Chondrocyte (in vitro differentiated cells): Measurements from ENCODE around the gene XPOT. TPM values are rescaled to one million over a fixed set of nuclear protein-coding genes. Genes with fewer than 3 reads are reported as not detected.

Source experiments
- DNase-seq: peaks from one replicate; pipeline ENCODE4 v3.0.0; 2021; ENCODE audit warnings: mixed read lengths, low spot score
- H3K27ac Mint-ChIP-seq: one replicate; pipeline ENCODE4 v1.8.0; 2021; ENCODE audit warnings: mild to moderate bottlenecking, moderate library complexity, mixed read lengths; ENCODE audit not compliant: unreplicated experiment
- H3K27me3 Mint-ChIP-seq: 2 replicates; pipeline ENCODE4 v1.8.0; 2021; ENCODE audit warnings: low read depth, mixed read lengths
- H3K36me3 Mint-ChIP-seq: 2 replicates; pipeline ENCODE4 v1.8.0; 2021; ENCODE audit warnings: low read depth, mixed read lengths
- H3K4me1 Mint-ChIP-seq: 2 replicates; pipeline ENCODE4 v1.8.0; 2021; ENCODE audit warnings: low read depth, mild to moderate bottlenecking, mixed read lengths
- H3K4me3 Mint-ChIP-seq: one replicate; pipeline ENCODE4 v1.8.0; 2021; ENCODE audit warnings: mild to moderate bottlenecking, moderate library complexity, mixed read lengths; ENCODE audit not compliant: unreplicated experiment
- H3K9me3 Mint-ChIP-seq: 2 replicates; pipeline ENCODE4 v1.8.0; 2021; ENCODE audit warnings: low read depth, mixed read lengths
- CTCF ChIP-seq: fragments of 200-600 bp; sonication (generic); IDR thresholded peaks from 2 replicates; pipeline ENCODE4 v1.5.0; 2021; ENCODE audit warnings: antibody characterized with exemption, mild to moderate bottlenecking, moderate library complexity
- total RNA-seq: library from RNA; stranded (reverse); gene quantifications from 3 replicates; pipeline ENCODE4 v1.2.1, GENCODE V29; 2021

The XPOT gene
- total RNA-seq, 1 donor from 2014 or later: 213 TPM

DNA sequence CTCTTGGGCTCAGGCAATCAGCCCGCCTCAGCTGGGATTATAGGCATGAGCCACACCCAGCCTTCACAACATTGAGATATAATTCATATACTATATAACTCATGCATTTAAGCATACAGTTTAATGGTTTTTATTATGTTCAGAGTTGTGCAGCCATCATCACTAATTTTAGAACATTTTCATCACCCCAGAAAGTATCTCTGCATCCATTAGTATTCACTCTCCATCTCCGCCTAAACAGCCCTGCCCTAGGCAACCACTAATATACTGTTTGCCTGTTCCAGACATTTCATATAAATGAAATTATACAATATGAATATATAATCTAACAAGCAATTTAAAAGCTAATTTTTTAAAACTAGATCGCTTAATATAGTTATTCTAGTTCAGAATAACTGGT is 82.5 kb downstream of the XPOT start:
- Mint-ChIP-seq H3K9me3 (no peaks in the 10 kb centered on the region), H3K27me3 (no peaks in the 10 kb centered on the region), H3K36me3 (peaks cover 19% of the 10 kb centered on the region), H3K4me3 (no peak overlapping the region), H3K27ac (no peak overlapping the region), H3K4me1 (no peaks in the 10 kb centered on the region)
- no peak for DNase-seq
- no peak for TF ChIP-seq CTCF

GRCh38 chr12:64491718-64492117 is 87.5 kb downstream of the XPOT start:
- Mint-ChIP-seq H3K4me1 (no peaks in the 10 kb centered on the region), H3K27ac (no peak overlapping the region), H3K27me3 (no peaks in the 10 kb centered on the region), H3K9me3 (no peaks in the 10 kb centered on the region), H3K36me3 (peaks cover 16% of the 10 kb centered on the region), H3K4me3 (no peak overlapping the region)
- no peak for DNase-seq
- no peak for TF ChIP-seq CTCF

GRCh38 chr12:64493513-64493912 is 89.3 kb downstream of the XPOT start:
- Mint-ChIP-seq H3K9me3 (no peaks in the 10 kb centered on the region), H3K27me3 (no peaks in the 10 kb centered on the region), H3K27ac (no peak overlapping the region), H3K4me3 (no peak overlapping the region), H3K36me3 (peaks cover 22% of the 10 kb centered on the region), H3K4me1 (no peaks in the 10 kb centered on the region)
- no peak for DNase-seq
- TF ChIP-seq CTCF: no peak

- no peak for TF ChIP-seq CTCF
- Mint-ChIP-seq H3K4me1 (no peaks in the 10 kb centered on the region), H3K36me3 (peaks cover 23% of the 10 kb centered on the region), H3K27ac (no peak overlapping the region), H3K9me3 (no peaks in the 10 kb centered on the region), H3K4me3 (no peak overlapping the region), H3K27me3 (no peaks in the 10 kb centered on the region)
- DNase-seq: no peak
Observed at GRCh38 chr12:64494998-64495729, 91.0 kb downstream of the XPOT start.

- Mint-ChIP-seq H3K27ac (no peak overlapping the region), H3K4me1 (no peaks in the 10 kb centered on the region), H3K4me3 (no peak overlapping the region), H3K27me3 (no peaks in the 10 kb centered on the region), H3K36me3 (peaks cover 20% of the 10 kb centered on the region), H3K9me3 (no peaks in the 10 kb centered on the region)
- DNase-seq: no peak
- no peak for TF ChIP-seq CTCF
Observed at GRCh38 chr12:64496839-64497400, 92.7 kb downstream of the XPOT start.
